SK-MEL-5 (cell line): ENCODE data around the gene ZNF185. TPM values are rescaled to one million over a fixed set of nuclear protein-coding genes. Genes with fewer than 3 reads are reported as not detected.

ENCODE experiments used
- DNase-seq: peaks from one replicate; pipeline ENCODE4 v3.0.0-alpha.2; 2016; ENCODE audit warnings: low read depth, low spot score
- in situ Hi-C: cut with HindIII; loops from 2 replicates; pipeline ENCODE4 v1.10.0; 2016; ENCODE audit warnings: low sequenced_read_pairs, high pct_unique_total_duplicates, low pct_unique_long_range_greater_than_20kb
- total RNA-seq: library from RNA; depleted of rRNA; stranded (reverse); fragments of >200 nt; shearing (Covaris generic); gene quantifications from 2 replicates; pipeline ENCODE4 v1.2.3, GENCODE V29; 2014; rRNA removed

The ZNF185 gene
- total RNA-seq, 1 experiment from 2014 or later = 0.92 TPM

DNA sequence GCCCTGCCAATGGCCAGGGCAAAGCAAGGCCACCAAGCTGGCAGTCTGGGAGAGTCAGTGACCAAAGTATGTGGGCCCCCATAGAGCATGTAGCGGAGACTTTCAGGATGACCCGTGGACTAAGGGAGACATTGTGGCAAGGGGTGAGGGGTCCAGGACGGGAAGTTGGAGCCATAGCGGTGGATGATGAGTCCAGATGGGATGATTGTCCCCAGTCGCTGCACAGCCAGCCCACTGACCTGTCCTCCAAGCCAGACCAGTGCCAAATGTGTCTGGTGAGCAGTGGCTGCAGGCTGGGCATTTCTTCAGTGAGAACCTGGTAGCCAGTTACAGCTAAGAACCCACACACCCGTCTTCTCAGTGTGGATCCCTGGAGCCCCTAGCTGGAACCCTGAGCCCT is 34.3 kb downstream of the ZNF185 start:
- in situ Hi-C loops = no loop called here
- DNase-seq = no peak

DNA sequence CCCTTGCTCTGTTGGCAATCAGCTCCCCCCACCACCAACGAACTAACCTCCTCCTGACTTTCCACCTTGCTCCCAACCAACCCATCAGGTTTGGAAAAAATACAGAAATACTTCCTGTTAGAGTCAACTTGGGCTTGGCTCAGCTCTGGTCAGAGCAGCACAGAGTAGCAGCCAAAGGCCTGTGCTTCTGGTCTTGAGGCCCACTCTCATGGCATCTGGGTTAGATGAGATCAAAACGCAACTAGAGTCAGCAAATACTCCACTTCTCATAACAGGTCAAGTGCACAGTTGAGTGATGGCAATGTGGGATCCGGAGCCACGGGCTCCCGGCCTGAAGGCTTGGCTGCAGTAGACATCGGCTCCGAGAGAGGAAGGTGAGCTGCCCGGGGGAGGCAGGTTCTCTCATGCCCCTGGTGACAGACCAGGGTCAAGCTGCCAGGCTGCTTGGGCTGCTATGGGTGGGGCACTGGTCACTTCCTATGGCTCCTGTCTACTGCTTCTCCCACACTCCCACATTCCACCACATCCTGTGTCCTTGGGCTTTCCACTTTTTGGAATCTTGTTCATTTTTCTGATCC is 34.8 kb downstream of the ZNF185 start:
- in situ Hi-C loops = no loop called here
- DNase-seq = no peak

DNA sequence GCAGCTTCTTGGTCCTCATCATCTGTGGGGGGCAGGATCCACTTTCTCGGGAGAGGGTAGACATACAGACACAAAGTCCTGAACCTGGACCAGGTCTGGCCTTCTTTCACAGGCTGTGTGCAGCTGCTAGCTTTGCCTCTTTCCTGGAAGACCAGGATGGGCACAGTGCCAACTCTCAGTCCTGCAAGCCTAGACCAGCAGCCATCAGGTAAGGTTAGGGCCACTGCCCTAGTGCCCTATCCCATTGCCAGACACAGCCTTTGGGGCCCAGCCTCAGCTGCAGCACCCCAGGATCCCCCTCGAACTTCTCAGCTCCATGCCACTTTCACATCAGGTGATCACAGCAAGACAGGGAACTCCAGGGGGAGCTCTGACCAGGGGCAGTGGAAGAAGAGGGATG is 38.4 kb downstream of the ZNF185 start:
- no peak for DNase-seq
- in situ Hi-C loops = no loop called here

- DNase-seq = no peak
- in situ Hi-C loops = no loop called here
Measured at GRCh38 chrX:152937236-152937635, 39.4 kb downstream of the ZNF185 start.

DNA sequence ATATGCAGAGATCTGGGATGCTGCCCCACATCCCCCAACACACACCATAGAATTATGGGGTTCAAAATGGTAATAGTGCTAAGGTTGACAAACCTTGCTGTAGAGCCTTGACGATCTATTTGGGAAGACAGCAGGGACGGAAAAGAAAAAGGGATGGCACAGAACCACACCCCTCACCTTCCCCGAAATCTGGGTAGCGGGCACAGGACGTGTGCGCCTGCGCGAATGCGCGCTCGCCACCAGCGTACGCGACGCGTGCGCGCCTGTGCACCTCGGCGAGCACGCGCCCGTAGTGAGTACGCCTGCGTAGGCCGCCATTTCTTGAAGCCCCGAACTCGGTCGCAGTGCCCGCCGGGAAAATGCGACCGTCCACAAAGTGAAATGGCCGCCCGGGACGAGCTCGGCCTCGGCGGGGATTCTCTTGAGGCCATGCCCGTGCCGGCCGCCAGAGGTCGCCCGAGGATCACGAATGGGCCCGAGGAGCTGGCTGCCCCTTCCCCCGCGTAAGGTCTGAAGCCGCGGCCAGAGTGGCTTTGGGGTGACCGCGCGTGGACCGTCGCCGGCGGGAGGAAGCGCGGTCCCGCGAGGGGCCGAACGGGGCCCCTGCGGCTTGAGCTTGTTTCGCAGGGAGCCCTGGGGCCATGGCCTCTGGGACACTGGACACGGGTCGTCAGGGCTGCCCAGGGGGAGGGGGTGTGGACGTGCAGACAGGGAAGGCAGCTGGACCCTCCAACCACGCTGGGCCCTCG is 43.6 kb downstream of the ZNF185 start:
- DNase-seq = peak; percentile 91
- in situ Hi-C loops = no loop called here

GRCh38 chrX:152942077-152942442 is 44.2 kb downstream of the ZNF185 start:
- no peak for DNase-seq
- in situ Hi-C loops = no loop called here

DNA sequence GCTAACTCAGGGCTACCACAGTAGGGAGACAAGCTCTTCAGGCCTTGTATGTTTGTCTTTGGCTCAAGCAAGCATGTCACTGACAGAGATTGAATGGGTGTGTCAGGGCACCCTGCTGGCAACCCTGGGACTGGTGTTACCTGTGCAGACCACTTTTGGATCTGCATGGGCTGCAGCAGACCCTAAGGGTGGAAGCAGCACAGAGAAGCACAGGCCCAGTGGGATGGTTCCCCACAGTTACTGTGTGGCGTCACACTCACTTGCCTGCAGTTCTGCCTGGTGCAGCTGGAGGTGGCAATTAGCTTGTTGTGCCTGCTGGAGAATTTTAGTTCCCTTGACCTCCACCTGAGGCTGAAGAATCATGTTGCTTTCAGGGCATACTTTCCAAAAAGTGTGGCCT is 46.0 kb downstream of the ZNF185 start:
- in situ Hi-C loops = no loop called here
- DNase-seq = no peak

- in situ Hi-C loops = no loop called here
- DNase-seq = no peak
Measured at GRCh38 chrX:152945021-152945979, 47.4 kb downstream of the ZNF185 start.

DNA sequence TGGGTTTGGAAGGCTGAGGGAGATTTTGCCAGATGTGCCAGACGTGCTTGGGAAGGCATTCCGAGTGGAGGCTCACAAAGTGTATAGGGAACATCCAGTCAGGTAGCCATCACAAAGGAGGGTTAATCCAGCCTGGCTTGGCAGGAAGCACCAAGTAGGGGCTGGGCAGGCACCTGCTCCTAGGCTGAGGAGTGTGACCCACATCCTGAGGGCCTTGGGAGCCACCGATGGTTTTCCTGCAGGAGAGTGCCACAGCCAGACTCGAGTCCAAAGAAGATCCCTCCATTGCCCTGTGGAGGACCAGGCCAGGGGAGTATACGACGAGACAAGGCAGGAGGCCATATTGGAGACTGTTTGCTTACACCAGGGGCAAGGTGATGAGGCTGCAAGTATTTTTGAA is 48.8 kb downstream of the ZNF185 start:
- in situ Hi-C loops = no loop called here

More for the DNA sequence above, 48.8 kb downstream of the ZNF185 start:
- no peak for DNase-seq

Other genes starting within 250 kb of the ZNF185 start
- 252 TPM in 2 replicates for gene MAGEA3, start 199.3 kb upstream of the ZNF185 start, total RNA-seq
- 1.1 TPM in 1 of 2 replicates, not detected in the other for gene CSAG2, start 188.8 kb upstream of the ZNF185 start, total RNA-seq
- gene MAGEA2B, start 183.4 kb upstream of the ZNF185 start, total RNA-seq = 16.7 and 21.8 TPM in 2 replicates
- 71.2 and 82.0 TPM in 2 replicates for gene CSAG1, start 164.3 kb upstream of the ZNF185 start, total RNA-seq
- gene MAGEA12, start 164.3 kb upstream of the ZNF185 start, total RNA-seq = 133 and 153 TPM in 2 replicates
- gene MAGEA2, start 144.2 kb upstream of the ZNF185 start, total RNA-seq = 67.5 and 73.1 TPM in 2 replicates
- 7.6 and 8.9 TPM in 2 replicates for gene CSAG3, start 138.8 kb upstream of the ZNF185 start, total RNA-seq
- gene MAGEA6, start 128.4 kb upstream of the ZNF185 start, total RNA-seq = 187 and 193 TPM in 2 replicates
- gene CETN2, start 67.3 kb upstream of the ZNF185 start, total RNA-seq = 26.8 and 30.8 TPM in 2 replicates
- gene NSDHL, start 67.0 kb upstream of the ZNF185 start, total RNA-seq = 15.1 and 17.9 TPM in 2 replicates
- not detected in 2 replicates for gene PNMA5, start 96.0 kb downstream of the ZNF185 start, total RNA-seq
- 0.98 and 1.3 TPM in 2 replicates for gene PNMA3, start 158.4 kb downstream of the ZNF185 start, total RNA-seq
- 7.5 and 9.4 TPM in 2 replicates for gene PNMA6A, start 174.4 kb downstream of the ZNF185 start, total RNA-seq